ENCODE measurements around the gene FCN1.

The FCN1 gene

DNA sequence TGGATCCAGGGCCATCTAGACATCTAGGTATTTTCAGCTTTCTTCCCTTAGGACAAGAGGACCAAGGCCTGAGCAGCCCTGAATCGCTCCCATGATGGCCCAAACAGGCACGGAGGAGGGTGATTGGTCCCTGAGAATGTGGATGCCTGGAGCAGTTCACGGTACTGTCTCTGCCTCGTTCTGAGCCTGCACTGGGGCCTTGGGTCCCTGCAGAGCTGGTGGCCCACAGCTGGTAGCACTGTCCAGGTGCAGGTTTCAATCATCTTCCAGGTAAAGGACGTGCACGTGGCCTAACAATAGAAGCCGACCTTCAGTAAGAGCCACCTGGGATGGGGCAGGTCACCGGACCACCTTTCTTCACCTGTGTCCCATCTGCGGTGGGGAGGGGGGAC, 19.4 kb upstream of the FCN1 start:
- no peak for DNase-seq (ENCODE audit: low read depth)

GRCh38 chr9:134936346-134937163, 18.8 kb upstream of the FCN1 start:
- DNase-seq (ENCODE audit: low read depth), result no peak

- no peak for DNase-seq (ENCODE audit: low read depth)
Observed at GRCh38 chr9:134935701-134936345, 18.1 kb upstream of the FCN1 start.

DNA sequence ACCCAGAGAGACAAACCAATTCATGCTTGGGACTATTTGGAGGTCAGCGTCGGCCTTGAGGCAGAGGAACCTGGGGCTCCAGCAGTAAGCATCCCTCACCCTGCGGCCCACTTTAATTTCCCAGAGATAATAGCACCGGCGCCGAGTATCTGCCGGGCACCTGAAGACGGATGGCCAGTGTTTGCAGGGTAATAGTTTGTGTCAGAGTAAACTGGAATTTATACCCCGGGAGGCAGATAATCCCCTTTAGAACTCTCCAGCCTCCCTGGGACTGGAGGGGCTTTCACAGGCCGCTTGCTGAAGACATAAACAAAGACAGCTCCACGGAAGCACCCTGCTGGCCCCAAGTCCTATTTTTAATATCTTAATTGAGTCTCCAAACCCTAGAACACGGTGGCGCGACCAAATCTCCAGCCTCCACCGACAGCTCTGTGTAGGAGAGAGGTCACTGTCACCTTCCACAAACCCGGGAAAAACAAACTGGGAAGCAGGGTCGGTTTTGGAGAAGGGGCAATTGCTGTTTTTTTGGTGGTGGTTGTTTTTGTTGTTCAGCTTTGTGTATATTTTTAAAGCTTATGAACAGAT, 17.4 kb upstream of the FCN1 start:
- no peak for DNase-seq (ENCODE audit: low read depth)

DNA sequence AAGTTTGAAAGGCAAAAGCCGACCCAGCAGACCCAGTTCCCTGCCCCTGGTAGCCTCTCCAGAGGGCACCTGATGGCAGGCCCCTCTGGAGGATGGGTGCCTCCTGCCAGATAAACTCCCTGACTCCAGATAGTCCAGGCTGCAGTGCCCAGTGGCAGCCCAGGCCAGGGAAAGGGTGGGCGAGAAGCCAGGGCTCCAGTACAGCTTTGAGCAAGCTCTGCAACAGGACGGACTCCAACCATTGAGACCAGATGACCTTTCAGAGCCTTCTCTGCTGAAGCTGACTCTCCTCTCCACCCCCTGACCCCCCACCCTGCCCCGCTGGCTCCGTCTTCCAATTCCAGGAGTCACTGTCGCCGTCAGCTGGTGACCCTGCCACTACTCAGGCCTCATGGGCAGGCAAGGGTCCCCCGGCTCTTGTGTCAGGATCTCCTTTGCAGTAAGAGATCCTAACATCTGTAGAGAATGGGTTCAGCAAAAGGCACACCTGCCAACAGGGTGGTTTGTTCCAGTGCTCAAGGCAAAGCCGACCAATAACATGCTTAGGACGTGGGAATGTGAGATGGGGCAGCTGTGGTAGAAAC, 15.5 kb upstream of the FCN1 start:
- no peak for DNase-seq (ENCODE audit: low read depth)

- DNase-seq (ENCODE audit: low read depth), result no peak
Observed at GRCh38 chr9:134932606-134933005, 14.9 kb upstream of the FCN1 start.

GRCh38 chr9:134932171-134932570, 14.5 kb upstream of the FCN1 start:
- DNase-seq (ENCODE audit: low read depth), result no peak

GRCh38 chr9:134930398-134930797, 12.7 kb upstream of the FCN1 start:
- no peak for DNase-seq (ENCODE audit: low read depth)

GRCh38 chr9:134929193-134930158, 11.8 kb upstream of the FCN1 start:
- no peak for DNase-seq (ENCODE audit: low read depth)

DNA sequence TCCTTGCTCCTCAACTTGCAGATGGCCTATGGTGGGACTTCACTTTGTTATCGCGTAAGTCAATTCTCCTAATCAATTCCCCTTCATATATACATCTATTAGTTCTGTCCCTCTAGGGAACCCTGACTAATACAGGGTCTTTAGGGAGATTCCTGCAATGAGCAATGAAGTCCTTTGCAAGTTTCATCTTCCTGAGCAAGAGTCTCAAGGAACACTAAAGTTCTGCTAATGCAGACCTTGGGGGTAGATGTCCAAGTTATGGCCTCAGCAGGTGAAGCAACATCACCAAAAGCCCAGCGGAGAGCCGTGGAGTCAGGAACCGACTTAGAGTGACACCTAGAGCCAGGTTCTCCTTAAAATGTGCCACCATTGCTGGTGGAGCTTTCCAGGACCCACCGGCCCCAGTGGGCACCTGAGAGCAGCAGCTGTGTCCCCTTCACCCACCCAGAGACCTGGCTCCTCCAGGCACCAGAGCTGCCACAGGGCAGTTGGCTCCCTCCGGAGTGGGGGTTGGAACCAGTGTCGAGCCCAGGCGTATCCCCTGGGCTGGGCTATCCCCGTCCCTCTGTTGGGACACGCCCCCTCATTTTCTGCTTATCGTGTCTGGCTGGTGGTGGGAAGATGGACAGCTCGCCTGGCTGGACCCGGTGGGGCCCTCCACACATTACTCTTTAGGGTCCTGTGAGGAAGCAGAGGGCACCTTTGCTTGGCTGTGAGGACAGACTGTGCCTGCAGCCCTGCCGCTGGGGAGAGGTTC, 10.9 kb upstream of the FCN1 start:
- DNase-seq (ENCODE audit: low read depth), result no peak

DNA sequence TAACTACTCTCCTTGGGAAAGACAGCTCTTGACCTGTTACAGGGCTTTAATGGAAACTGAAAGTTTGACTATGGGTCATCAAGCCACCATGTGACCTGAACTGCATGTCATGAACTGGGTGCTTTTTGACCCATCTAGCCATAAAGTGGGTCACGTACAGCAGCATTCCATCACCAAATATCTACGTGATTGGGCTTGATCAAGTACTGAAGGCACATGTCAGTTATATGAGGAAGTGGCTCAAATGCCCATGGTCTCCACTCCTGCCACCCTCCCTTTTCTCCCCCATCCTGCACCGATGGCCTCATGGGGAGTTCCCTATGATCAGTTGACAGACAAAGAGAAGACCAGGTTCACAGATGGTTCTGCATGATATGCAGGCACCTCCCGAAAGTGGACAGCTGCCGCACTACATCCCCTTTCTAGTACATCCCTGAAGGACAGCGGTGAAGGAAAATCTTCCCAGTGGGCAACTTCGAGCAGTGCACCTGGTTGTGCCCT, 7.3 kb upstream of the FCN1 start:
- no peak for DNase-seq (ENCODE audit: low read depth)

GRCh38 chr9:134923466-134923865, 5.8 kb upstream of the FCN1 start:
- no peak for DNase-seq (ENCODE audit: low read depth)

GRCh38 chr9:134922932-134923240, 5.2 kb upstream of the FCN1 start:
- no peak for DNase-seq (ENCODE audit: low read depth)

DNA sequence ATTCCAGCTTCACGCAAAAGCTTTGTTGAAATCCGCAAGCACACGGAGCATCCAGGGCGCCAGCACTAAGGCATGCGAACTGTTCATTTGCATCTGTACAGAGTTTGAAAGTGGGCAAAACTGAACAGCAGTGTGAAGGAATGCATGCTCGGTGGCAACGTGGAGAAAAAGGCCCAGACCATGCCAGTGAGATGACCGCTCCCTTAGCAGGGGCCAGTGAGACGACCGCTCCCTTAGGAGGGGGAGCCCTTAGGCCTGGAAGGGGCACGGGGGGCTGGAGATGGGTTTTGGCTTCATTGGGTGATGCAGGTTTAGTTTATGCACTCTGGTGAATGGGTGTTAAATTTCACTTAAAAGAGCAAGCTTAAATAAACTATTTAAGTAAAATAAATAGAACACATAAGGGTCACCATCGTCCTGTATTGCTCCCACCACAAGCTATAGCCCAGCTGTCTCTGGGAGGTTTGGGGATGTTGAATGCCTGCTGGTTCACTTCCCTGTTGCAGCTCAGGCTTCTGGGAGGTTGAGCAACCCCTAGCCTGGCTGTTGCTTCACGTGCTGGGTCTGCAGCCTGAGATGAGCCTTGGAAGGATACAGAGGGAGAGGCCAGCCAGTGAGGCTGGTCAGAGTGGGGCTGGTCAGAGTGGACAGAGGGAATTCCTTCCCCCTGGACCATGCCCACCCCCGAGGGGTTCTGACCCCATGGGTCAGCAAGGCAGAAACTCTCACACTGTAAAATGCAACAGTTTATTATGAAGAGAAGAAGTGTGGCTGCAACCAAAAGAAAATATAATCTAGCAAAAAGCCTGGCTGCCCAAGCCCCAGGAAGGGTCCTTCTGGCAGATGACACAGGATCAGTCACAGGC, 4.6 kb upstream of the FCN1 start:
- DNase-seq (ENCODE audit: low read depth), result no peak

GRCh38 chr9:134919303-134919702, 1.6 kb upstream of the FCN1 start:
- no peak for DNase-seq (ENCODE audit: low read depth)

GRCh38 chr9:134918646-134919045, 934 bp upstream of the FCN1 start:
- no peak for DNase-seq (ENCODE audit: low read depth)

GRCh38 chr9:134916161-134916665, 1.5 kb downstream of the FCN1 start:
- no peak for DNase-seq (ENCODE audit: low read depth)

DNA sequence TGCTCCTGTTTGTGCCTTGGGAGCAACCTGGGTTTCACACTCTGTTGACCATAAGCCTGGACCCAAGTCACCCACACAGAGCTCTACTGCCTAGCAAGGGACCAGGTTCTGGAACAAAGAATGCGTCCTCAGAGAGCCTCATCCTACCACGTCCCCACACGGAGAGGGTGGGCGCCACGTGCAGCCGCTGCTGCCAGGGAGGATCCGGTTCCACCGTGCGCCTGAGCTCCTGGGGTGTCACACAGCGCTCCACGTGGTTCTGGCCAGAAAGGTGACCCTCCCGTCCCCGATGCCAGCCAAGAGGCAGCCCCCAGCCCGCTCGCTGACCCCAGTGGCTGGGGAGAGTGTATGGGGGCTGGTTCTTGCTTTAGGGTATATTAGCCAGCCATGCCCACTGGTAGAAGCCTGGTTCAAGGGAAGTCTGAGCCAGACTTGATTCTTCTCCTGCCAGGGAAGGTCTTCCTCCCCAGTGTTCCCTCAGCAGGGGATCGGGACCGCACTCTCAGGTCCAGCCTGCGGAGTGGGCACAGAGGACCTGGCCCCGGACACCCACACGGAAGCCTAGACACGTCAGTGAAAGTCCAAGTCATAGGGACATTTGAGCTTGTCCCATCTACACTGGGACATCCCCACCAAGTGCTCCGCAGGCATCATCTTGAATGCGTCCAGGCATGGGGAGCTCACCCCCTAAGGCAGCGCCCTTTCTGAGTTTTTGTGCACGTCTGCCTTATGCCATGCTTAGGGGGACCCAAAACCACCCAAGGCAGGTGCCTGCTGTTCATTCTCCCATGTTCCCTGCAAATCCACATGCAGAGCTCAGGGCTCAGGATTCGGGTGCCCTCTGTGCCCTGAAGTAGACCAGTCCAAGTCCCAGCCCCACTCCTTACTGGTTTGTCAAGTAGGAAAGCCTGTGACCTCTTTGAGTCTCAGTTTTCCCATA, 2.4 kb downstream of the FCN1 start:
- DNase-seq (ENCODE audit: low read depth), result no peak

DNA sequence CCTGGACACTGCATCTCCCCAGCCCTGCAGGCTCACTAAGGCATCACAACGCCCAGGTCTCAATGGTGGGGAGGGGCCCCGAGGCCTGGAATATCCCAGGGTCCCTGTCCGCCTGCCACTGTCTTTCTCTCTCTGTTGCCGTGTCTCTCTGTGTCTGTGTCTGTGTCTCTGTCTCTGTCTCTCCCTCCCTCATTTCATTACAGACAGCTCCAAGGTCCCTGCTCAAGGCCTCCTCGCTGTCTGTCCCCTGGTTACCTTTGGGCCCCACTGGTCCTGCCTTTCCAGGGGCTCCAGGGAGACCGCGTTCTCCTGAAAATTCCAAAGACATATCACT, 3.2 kb downstream of the FCN1 start:
- DNase-seq (ENCODE audit: low read depth), result no peak
